WERI-Rb-1 (cell line): ENCODE data around the gene PRKCZ.

Experiments
- DNase-seq: peaks from one replicate; pipeline ENCODE4 v3.0.0-alpha.2; 2020
- H3K27ac ChIP-seq: fragments of 250-450 bp; sonication (Bioruptor Pico); 2 replicates; pipeline ENCODE4 v1.5.1; 2020; ENCODE audit warnings: mild to moderate bottlenecking, moderate library complexity
- H3K27me3 ChIP-seq: fragments of 250-450 bp; sonication (Bioruptor Pico); 2 replicates; pipeline ENCODE4 v1.5.1; 2021; ENCODE audit warnings: mild to moderate bottlenecking, low read depth, moderate library complexity; ENCODE audit not compliant: insufficient read depth, severe bottlenecking
- H3K36me3 ChIP-seq: fragments of 250-450 bp; sonication (Bioruptor Pico); 2 replicates; pipeline ENCODE4 v1.5.1; 2020; ENCODE audit warnings: mild to moderate bottlenecking, moderate library complexity
- H3K4me3 ChIP-seq: 2 replicates; pipeline ENCODE4 v1.5.1; 2011; ENCODE audit warnings: low read depth, mild to moderate bottlenecking, control low read depth, low read length
- H3K9me3 ChIP-seq: fragments of 250-450 bp; sonication (Bioruptor Pico); 2 replicates; pipeline ENCODE4 v1.5.1; 2021; ENCODE audit warnings: mild to moderate bottlenecking, moderate library complexity; ENCODE audit not compliant: severe bottlenecking
- TF ChIP-seq, protein P1 (sequence below): IDR thresholded peaks from 2 replicates; pipeline ENCODE4 v1.5.1; 2011; ENCODE audit warnings: low read depth, mild to moderate bottlenecking, control low read depth, inconsistent platforms, low read length

PRKCZ gene

GRCh38 chr1:2018217-2019171 is 31.7 kb upstream of the PRKCZ start:
- H3K36me3 ChIP-seq: no peaks in the 10 kb centered on the region

GRCh38 chr1:2019172-2019543 is 31.1 kb upstream of the PRKCZ start, which contains the start of gene GABRD:
GABRD (plus strand) TSS chr1:2019345; CDS start chr1:2019424, 79 bp downstream.
- peak within 1 kb of the TSS; percentile 25 for H3K4me3 ChIP-seq
- no peaks in the 10 kb centered on the region for H3K9me3 ChIP-seq
- peaks cover 36% of the 10 kb centered on the region for H3K27me3 ChIP-seq
- no peak within 1 kb of the TSS for H3K27ac ChIP-seq
- TF ChIP-seq, protein P1, sequence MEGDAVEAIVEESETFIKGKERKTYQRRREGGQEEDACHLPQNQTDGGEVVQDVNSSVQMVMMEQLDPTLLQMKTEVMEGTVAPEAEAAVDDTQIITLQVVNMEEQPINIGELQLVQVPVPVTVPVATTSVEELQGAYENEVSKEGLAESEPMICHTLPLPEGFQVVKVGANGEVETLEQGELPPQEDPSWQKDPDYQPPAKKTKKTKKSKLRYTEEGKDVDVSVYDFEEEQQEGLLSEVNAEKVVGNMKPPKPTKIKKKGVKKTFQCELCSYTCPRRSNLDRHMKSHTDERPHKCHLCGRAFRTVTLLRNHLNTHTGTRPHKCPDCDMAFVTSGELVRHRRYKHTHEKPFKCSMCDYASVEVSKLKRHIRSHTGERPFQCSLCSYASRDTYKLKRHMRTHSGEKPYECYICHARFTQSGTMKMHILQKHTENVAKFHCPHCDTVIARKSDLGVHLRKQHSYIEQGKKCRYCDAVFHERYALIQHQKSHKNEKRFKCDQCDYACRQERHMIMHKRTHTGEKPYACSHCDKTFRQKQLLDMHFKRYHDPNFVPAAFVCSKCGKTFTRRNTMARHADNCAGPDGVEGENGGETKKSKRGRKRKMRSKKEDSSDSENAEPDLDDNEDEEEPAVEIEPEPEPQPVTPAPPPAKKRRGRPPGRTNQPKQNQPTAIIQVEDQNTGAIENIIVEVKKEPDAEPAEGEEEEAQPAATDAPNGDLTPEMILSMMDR: no peak
- DNase-seq: peak; percentile 24
- H3K36me3 ChIP-seq: no peaks in the 10 kb centered on the region

More at GRCh38 chr1:2018217-2019171, 31.7 kb upstream of the PRKCZ start:
- Histone ChIP-seq H3K4me3 (no peak overlapping the region; the same call in 1 of the 2 replicates), H3K9me3 (no peaks in the 10 kb centered on the region), H3K27ac (no peak overlapping the region), H3K27me3 (peaks cover 36% of the 10 kb centered on the region)
- no peak for DNase-seq
- TF ChIP-seq, protein P1: no peak

- no peak overlapping the region for H3K27ac ChIP-seq
- peaks cover 36% of the 10 kb centered on the region for H3K27me3 ChIP-seq
- H3K9me3 ChIP-seq: no peaks in the 10 kb centered on the region
- no peak for DNase-seq
- H3K36me3 ChIP-seq: no peaks in the 10 kb centered on the region
- H3K4me3 ChIP-seq: peak overlapping the region; percentile 25
- TF ChIP-seq, protein P1: no peak
These were observed 30.5 kb upstream of the PRKCZ start for GRCh38 chr1:2019571-2020309.

- no peak overlapping the region for H3K27ac ChIP-seq
These were observed 29.9 kb upstream of the PRKCZ start for GRCh38 chr1:2020310-2020655.

DNA sequence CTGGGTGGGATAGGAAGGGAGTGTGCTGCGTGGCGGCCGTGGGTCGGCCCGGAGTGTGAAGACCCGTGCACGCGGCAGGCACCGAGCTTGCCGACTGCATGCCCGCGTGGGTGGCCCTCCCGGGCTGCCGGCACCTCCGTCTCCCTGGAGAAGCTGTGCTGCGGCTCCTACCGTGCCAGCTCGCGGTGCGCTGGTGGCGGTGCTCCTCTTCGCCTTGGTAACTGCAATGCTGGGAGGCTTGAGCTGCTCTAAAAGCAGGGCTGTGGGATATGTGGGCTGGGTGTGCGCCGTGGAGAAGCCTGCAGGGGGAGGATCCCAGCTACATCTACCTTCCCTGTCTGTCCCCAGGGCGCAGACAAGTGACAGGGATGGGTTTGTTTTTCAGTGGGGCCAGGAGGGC is 28.7 kb upstream of the PRKCZ start:
- H3K4me3 ChIP-seq: no peak overlapping the region
- no peaks in the 10 kb centered on the region for H3K9me3 ChIP-seq
- H3K27ac ChIP-seq: no peak overlapping the region
- DNase-seq: no peak
- H3K27me3 ChIP-seq: peaks cover 36% of the 10 kb centered on the region
- no peaks in the 10 kb centered on the region for H3K36me3 ChIP-seq
- TF ChIP-seq, protein P1: no peak

More at GRCh38 chr1:2020310-2020655, 29.9 kb upstream of the PRKCZ start:
- no peaks in the 10 kb centered on the region for H3K36me3 ChIP-seq
- DNase-seq: no peak
- H3K27me3 ChIP-seq: peaks cover 36% of the 10 kb centered on the region
- no peaks in the 10 kb centered on the region for H3K9me3 ChIP-seq
- no peak overlapping the region for H3K4me3 ChIP-seq
- TF ChIP-seq, protein P1: no peak
